Stimulated activated CD8-positive, alpha-beta memory T cell treated with anti-CD3 and anti-CD28 coated beads, Interleukin-15, amount 100 ng/mL, for 24 hours (primary cell): ENCODE data around the gene CORO2A.

Source experiments
- DNase-seq: peaks from one replicate; pipeline ENCODE4 v3.0.0-alpha.2; 2020; ENCODE audit warnings: low read depth

Gene CORO2A

DNA sequence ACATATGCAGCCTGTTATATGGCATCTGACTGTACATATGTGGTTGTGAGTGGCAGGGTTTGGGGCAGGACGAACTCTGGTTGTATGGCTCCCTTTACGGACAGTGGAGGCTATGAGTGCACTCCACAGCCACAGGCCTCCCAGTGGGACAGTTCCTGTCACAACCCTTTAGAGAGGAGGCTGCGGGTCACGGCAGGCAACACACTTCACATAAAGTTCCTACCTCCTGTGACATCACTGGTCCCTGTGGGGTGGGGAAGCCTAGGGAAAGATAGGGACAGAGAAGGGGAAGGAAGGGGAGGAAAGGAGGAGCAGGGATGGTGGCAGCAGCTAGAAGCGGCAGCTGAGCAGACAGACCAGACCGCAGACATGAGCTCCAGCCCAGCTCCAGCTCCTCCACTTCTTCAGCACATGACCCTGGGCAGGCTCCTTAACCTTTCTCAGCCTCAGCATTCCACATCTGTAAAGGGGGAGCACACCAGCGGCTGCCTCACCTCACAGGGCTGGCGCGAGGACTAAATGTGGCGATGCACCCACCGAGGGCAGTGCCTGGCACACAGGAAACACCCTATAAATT, 27.4 kb upstream of the CORO2A start:
- no peak for DNase-seq

GRCh38 chr9:98219364-98219716, 26.9 kb upstream of the CORO2A start:
- DNase-seq: no peak

DNA sequence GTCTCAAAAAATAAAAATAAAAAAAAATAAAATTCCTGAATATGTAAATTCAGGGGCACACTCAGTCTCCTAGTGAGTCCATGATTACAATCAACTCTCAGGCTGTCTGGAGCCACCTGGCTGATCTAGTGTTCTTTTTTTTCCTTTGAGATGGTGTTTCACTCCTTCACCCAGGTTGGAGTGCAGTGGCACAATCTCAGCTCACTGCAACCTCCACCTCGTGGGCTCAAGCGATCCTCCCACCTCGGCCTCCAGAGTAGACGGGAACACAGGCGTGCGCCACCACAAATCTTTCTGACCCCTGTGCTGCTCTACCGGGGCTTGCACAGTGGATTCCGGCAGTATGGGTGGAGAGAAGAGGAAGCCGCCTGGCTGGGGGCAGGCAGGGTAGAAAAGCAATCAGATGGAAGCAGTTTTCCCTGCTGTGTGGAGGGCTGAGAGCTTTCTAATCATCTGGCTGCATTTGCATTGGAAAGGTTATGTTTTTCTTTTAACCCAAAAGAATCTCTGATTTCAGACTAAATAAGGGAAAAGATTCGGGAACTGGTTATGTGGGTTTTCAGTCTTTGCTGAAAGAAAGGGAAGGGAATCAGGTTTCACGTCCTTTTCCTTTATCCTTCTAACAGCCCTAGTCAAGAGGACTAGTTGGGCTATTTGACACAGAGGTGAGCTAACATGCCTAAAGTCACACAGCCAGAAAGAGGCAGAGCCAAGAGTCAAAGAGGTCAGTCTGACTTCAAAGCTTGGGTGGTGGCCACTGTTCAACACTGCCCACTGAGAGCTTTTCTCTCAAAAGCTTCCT, 26.3 kb upstream of the CORO2A start:
- DNase-seq: no peak

DNA sequence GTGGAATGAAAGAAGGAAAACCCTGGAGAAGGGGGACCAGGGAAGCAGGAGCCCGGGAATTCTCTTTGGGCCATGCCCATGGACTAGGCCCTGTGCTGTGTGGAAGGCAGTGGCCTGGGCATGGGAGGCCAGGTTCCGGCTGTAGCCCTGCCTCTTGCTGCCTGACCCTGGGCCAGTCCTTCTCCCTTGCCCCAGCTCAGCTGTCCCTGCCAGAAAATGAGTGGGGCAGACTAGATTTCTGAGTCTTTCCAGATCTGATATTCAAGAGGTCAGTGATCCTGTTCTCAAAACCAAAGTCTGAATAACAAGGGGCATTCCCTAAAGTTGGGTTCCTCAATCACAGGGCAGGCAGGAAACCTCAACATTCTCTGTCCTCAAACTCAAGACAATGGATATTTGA, 24.8 kb upstream of the CORO2A start:
- DNase-seq: no peak

GRCh38 chr9:98216391-98216790, 24.0 kb upstream of the CORO2A start:
- no peak for DNase-seq

GRCh38 chr9:98215821-98216220, 23.4 kb upstream of the CORO2A start:
- no peak for DNase-seq

DNA sequence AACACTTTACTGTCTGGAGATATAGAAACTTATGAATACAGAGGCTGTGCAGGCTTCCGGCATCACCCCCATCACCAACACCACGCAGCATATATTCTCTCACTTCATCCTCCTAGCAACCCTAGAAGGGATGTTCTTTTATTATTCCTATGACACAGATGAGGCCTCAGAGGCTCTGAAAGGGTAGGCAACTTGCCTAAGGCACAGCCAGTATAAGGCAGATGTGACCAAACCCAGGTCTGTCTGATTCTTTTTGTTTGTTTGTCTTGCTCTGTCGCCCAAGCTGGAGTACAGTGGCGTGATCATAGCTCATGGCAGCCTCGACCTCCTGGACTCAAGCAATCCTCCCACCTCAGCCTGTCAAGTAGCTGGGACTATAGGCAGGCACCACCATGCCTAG, 22.8 kb upstream of the CORO2A start:
- no peak for DNase-seq

DNA sequence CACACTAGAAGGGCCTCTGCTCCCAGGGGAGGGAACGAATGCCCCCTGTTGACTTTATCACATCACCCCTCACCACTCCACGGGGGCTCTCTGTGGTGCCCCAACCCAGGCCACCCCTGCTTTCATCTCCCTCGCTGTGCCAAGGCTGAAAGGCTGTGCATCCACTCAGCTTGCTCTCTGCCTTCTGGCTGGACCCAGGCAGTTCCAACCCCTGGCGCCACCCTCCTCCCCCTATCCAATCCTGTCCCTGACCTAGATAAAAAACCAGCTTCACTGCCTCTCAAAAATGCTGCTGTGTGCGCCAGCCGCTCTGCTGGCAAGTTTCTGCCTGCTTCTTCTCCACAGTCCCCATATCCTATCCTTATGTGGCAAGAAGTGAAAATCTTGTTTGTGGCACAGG, 22.4 kb upstream of the CORO2A start:
- no peak for DNase-seq

DNA sequence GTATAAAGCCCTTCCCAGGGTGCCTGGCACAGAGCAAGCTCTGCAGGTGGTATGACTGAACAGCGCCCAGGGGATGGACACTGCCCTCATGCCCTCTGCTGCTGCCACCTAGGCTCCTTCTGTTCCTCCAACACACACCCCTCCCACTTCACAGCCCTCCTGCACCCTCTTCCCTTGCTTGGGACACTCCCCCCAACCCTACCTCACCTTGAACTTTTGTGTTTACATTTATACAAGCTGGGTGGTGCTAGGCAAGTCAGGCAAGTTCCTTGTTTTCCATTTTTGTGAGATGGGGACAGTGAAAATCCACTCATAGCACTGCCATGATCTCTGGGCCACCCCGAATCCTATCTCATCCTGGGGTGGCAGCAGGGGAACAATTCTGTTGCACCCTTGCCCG, 18.8 kb upstream of the CORO2A start:
- DNase-seq: no peak

DNA sequence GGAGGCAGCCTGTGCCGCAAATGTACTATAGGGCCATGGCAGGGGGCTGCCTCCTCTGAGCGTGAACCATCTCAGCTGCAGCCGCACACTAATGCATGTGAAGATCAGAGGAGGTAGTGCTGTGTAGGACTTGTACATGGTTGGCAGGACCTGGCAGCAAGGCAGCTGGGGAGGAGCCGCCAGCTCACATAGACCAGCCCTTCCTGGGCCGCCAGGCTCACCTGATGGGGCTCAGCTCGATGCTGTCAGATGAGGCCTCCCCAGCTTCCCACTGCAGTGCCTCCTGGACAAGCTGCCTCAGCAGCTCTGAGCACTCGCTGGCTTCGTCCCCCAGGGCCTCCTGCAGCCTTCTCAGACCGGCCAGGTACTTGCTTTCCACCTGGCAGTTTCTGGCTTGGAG, 18.0 kb upstream of the CORO2A start:
- DNase-seq: no peak

DNA sequence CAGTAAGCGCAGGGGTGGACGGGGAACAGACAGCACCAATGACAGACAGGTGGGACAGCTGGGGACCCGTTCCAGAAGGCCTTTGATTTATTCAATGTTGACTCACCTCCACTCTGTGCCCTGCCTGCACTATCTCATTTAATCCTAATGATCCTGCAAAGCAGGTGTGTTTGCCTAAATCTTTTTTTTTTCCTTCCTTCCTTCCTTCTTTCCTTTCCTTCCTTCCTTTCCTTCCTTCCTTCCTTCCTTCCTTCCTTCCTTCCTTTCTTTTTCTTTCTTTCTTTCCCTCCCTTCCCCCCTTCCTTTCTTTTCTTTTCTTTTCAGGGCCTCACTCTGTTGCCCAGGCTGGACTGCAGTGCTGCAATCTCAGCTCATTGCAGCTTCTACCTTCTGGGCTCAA, 17.1 kb upstream of the CORO2A start:
- DNase-seq: no peak

DNA sequence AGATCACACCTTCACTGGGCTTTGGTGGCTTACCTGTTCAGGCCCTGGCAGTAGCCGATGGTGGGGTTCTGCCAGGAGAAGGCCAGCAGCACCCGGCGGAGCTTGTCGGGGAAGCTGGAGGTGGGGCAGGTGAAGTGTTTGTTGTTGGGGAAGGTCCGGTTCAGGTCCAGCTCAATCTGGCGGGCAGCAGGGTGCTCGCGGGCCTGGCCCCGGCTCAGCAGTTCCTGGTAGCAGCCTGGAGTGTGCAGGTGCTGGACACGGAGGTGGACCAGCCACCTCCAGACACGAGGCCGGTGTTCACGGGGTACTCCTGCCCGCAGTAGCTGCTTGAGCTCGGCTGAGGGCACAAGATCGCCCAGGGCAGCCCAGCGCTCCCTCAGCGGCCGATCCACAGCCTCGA, 16.2 kb upstream of the CORO2A start:
- DNase-seq: no peak

DNA sequence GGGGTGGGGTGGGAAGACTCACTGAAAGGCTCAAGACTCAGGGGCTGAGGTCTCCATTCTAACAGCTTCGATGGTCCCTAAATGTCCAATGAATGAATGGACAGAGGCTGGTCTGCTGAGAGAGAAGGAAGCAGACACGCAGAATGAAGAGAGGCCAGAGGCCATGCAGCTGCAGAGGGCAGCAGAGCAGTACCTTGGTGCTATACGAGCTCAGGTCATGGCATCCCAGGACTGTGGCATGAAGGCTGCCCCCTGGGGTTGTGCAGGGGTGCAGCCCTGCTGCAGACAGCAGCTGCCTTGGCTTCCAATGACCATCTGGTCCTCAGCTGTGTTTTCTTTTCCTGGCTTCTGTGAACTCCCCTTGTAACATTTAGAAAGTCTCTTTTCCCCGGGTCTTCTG, 15.2 kb upstream of the CORO2A start:
- DNase-seq: no peak

GRCh38 chr9:98206754-98207153, 14.3 kb upstream of the CORO2A start:
- DNase-seq: no peak

GRCh38 chr9:98204692-98205091, 12.3 kb upstream of the CORO2A start:
- DNase-seq: no peak

- no peak for DNase-seq
Observed at GRCh38 chr9:98203153-98203552, 10.7 kb upstream of the CORO2A start.

DNA sequence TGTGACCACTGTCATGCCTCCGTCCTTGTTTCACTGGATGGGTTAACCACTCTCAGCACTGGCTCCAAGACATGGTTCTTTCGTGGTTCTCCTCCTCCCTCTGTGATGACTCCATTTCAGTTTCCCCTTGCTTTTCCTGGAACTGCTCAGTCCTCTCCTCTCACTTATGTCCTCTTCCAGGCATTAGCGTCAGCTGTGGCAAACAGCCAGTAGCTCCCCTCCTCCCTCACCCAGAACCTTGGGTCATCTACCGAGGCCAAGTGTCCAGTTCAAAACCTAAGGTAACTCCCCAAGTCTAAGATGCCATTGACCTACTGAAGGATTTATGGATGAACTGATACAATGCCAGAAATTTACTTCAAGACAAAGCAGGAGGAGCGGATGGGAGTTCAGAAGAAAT, 9.8 kb upstream of the CORO2A start:
- DNase-seq: no peak

DNA sequence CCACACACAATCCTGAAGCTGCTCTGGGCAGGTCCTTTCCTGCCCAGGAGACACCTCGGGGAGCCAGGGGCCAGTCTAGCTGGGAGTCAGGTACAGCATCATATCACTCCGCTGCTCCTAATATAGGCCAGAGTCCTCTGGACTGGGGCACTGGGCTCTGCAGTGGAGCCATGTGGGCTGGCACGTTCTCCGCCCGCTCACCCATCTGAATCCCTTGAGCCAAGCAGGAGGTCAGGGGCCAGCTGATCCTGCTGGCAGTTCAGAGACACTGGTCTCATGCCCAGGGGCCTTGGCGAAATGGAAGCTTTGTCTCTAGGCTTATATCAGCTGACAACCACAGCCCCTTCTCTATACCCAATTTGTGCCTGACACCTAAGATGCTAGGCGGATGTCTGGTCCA, 9.3 kb upstream of the CORO2A start:
- DNase-seq: no peak

- no peak for DNase-seq
Observed at GRCh38 chr9:98201102-98201501, 8.7 kb upstream of the CORO2A start.

DNA sequence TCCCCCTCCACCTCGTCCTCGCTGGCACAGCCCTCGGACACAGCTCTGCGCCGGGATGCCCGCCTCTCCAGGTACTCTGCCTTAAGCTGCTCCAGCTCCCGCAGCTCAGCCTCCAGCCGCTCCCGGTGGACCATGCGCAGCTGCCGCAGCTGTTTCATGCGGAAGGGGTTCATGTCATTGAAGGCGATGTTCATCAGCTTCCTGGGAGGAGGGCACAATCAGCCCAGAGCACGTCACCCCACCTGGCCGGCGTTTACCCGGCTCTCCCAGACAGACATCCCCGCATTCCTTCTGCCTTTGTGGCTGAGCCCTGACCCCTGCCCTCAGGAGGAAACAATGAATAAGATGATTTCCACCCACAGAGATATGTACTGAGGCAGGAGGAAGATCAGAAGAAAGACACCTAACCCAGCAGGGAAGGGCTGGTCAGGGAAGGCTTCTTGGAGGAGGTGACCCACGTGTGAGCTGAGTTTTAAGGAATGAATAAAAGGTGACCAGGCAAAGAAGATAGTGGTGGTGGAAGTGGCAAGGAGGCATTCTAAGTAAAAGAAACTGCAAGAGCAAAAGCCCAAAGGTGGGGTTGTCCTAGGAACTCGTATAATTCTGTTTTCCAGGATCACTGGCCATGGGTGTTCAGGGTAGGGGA, 7.1 kb upstream of the CORO2A start:
- DNase-seq: no peak

- DNase-seq: no peak
Observed at GRCh38 chr9:98195671-98196070, 3.2 kb upstream of the CORO2A start.

DNA sequence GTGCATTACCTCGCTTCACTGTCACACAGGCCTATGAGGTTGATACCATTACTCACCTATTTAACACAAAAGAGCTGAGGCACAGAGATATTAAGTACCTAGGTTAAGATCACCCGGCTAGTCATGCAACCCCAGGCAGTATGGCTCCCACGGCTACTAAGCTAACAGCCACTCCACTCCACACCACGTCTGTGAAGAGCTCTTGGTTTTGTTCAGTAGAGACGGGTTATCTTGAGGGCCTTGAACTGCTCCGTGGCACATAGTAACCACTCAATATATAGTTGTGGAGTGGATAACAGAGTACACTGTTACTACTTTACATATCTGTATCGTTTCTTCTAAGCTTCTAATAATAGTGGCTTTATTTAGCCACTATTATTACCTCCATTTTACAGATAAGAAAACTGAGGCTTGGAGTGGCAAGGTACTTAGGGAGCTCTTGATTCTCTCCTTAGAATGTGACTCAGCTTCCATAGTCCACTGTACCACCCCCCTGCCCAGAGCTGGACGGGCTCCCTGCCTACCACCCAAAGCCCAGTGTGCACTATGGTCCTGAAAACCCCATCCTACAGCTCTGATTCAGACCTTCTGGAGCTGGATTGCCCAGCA, 1.0 kb upstream of the CORO2A start:
- no peak for DNase-seq
